MG63 (cell line): ENCODE data around the gene SOX30. TPM values are rescaled to one million over a fixed set of nuclear protein-coding genes. Genes with fewer than 3 reads are reported as not detected.
A peak's percentile ranks its signal among the peaks of the same experiment; 100 is the strongest.

ENCODE experiments used
- DNase-seq: peaks from one replicate; pipeline ENCODE4 v3.0.0-alpha.2; 2020
- H3K27me3 ChIP-seq: fragments of 250-450 bp; sonication (Bioruptor Pico); 2 replicates; pipeline ENCODE4 v1.5.1; 2020; ENCODE audit warnings: mild to moderate bottlenecking, moderate library complexity
- H3K36me3 ChIP-seq: fragments of 250-450 bp; sonication (Bioruptor Pico); 2 replicates; pipeline ENCODE4 v1.5.1; 2020; ENCODE audit warnings: mild to moderate bottlenecking, moderate library complexity
- H3K4me3 ChIP-seq: fragments of 250-450 bp; sonication (Bioruptor Pico); 2 replicates; pipeline ENCODE4 v1.5.1; 2020; ENCODE audit warnings: mild to moderate bottlenecking, moderate library complexity
- H3K9me3 ChIP-seq: fragments of 250-450 bp; sonication (Bioruptor Pico); 2 replicates; pipeline ENCODE4 v1.5.1; 2020; ENCODE audit warnings: mild to moderate bottlenecking, moderate library complexity
- total RNA-seq: library from RNA; depleted of rRNA; stranded (reverse); fragments of >200 nt; shearing (Covaris generic); gene quantifications from 2 replicates; pipeline ENCODE4 v1.2.3, GENCODE V29; 2014; ENCODE audit warnings: low replicate concordance

SOX30 gene
- total RNA-seq, 1 experiment from 2014 or later: not detected

DNA sequence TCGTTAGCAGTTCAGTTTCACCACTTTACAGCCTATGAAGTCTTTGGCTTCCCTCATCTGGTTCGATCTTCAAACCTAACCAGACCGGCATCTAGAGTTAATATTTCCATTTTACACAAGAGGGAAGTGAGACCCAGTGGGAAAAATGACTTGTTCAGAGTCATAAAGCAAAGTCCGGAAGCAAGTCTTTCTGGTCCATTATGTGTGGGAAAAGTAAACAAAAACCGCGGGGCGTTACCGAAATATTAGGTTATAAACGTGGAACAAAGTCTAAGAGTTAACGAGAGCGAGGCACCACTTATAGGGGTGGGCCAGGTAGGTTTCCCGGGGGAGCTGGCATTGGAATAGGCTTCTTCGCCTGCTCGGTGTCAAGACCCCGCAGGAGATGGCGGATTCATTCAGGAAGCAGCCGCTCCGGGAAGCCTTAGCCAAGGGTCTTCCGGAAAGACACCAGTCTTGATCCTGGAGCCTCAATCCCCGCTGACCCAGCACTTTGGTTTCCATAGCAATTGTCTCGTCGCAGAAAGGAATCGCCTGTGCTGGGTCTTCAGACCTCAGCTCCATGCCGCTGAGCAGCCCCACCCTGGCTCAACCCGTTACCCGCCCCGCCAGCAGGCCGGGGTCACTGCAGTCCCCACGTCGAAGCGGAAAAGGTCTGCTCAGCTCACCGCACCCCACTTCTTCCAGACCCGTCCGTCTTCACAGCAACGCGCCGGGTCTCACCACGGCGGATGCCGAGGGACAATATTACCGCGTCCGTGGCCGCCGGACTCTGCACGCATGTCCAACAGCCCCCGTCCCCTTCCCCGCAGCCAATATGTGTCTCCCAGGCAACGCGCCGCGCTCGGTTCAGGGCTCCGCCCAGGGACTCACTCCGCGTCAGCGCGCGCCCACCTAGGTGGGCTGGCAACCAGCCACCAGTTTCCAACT, 18.7 kb upstream of the SOX30 start, which contains the start of gene C5orf52:
Gene C5orf52 (plus strand): TSS at position 872 of the 930 bp plus-strand sequence. CDS start 82 bp downstream, outside the sequence.
- Histone ChIP-seq H3K9me3 (no peaks in the 10 kb centered on the region), H3K36me3 (no peaks in the 10 kb centered on the region), H3K27me3 (no peaks in the 10 kb centered on the region), H3K4me3 (peak within 1 kb of the TSS; percentile 49)
- peak; percentile 36 for DNase-seq

DNA sequence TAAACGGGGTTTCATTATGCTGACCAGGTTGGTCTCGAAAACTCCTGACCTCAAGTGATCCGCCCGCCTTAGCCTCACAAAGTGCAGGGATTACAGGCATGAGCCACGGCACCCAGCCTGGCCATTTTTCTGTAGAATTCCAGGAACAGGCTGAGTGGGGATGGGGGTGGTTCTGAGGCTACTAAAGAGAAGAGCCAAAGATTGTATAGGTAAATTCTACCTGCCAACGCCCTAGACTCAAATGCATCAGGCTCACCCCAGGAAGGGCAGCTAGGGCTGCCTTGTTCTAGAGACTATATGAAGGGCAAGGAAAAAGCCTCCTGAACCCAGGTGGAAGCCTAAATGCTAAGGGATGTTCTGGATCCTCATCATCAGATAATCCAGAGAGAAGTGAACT, 17.5 kb upstream of the SOX30 start:
- Histone ChIP-seq H3K4me3 (no peak overlapping the region), H3K9me3 (no peaks in the 10 kb centered on the region), H3K27me3 (no peaks in the 10 kb centered on the region), H3K36me3 (no peaks in the 10 kb centered on the region)
- DNase-seq: no peak

DNA sequence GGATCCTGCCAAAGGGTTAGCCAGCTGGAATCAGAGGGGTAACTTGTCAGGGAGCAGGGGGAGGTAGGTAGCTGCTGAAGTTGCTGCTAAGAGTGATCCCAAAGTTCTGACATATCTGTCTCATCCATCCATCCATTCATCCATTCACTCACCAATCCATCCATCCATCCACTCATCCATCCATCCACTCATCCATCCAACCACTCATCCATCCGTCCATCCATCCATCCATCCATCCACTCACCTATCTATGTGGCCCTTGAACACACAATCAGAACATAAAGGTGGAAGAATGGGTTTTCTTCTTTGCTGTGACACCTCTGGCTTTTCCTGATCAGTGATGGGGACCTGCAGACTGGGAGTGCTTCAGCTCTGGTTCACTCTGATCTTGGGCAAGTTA, 16.1 kb upstream of the SOX30 start:
- Histone ChIP-seq H3K27me3 (no peaks in the 10 kb centered on the region), H3K4me3 (no peak overlapping the region), H3K36me3 (no peaks in the 10 kb centered on the region), H3K9me3 (no peaks in the 10 kb centered on the region)
- no peak for DNase-seq

DNA sequence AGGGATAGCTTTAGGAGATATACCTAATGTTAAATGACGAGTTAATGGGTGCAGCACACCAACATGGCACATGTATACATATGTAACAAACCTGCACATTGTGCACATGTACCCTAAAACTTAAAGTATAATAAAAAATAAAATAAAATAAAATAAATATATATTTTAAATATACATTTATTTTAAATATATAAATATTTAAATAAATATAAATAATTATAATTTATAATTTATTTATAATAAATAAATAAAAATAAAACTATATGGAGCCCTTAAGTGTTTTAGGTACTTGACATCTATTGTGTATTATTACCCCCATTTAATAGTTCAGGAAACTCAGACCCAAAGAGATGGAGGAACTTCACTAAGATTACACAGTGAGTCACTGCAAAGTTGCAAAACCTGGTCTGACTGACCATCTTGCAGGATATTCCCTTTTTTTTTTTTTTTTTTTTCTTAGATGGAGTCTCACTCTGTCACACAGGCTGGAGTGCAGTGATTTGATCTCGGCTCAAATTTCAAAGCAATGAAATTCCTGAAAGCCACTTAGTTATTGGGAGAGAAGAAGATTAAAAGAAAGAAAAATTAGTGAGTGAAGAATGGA, 13.3 kb upstream of the SOX30 start:
- Histone ChIP-seq H3K9me3 (no peaks in the 10 kb centered on the region), H3K36me3 (no peaks in the 10 kb centered on the region), H3K4me3 (no peak overlapping the region), H3K27me3 (no peaks in the 10 kb centered on the region)
- peak; percentile 14 for DNase-seq

DNA sequence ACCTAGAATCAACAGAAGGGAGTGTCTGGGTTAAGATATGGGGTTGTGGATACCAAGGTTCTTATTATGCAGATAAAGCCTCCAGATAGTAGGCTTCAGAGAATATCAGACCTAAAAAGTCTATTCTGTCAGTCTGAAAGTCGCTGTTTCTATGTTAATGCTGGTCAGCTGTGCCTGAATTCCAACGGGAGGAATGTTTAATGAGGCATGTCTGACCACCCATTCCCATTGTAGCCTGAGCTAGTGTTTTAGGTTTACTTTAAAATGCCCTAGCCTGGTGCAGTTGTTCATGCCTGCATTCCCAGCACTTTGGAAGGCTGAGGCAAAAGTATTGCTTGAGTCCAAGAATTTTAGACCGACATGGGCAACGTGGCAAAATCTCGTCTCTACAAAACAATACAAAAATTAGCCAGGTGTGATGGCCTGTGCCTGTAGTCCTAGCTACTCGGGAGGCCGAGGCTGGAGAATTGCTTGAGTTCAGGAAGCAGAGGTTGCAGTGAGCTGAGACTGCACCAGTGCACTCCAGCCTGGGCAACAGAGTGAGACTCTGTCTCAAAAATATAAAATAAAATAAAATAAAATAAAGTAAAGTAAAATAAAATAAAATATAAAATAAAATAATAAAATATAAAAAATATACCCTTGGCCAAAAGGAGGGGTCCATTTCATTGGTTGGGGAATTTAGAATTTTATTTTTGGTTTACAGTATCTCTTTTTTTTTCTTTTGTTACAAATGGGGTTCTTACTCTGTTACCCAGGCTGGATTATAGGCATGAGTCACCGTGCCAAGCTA, 7.8 kb upstream of the SOX30 start:
- Histone ChIP-seq H3K36me3 (no peaks in the 10 kb centered on the region), H3K4me3 (no peak overlapping the region), H3K27me3 (no peaks in the 10 kb centered on the region), H3K9me3 (peaks cover 11% of the 10 kb centered on the region; the same call in 1 of the 2 replicates)
- no peak for DNase-seq

DNA sequence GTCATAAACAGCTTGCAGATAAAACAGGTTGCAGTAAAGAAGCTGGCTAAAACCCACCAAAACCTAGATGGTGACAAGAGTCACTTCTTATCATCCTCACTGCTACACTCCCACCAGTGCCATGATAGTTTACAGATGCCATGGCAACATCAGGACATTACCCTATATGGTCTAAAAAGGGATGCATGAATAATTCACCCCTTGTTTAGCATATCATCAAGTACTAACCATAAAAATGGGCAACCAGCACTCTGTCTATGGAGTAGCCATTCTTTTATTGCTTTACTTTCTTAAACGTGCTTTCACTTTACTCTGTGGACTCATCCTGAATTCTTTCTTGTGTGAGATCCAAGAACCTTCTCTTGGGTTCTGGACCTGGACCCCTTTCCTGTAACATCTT, 6.7 kb upstream of the SOX30 start:
- H3K9me3 ChIP-seq: peaks cover 11% of the 10 kb centered on the region; the same call in 1 of the 2 replicates
- no peaks in the 10 kb centered on the region for H3K27me3 ChIP-seq
- no peaks in the 10 kb centered on the region for H3K36me3 ChIP-seq
- no peak overlapping the region for H3K4me3 ChIP-seq
- DNase-seq: no peak

DNA sequence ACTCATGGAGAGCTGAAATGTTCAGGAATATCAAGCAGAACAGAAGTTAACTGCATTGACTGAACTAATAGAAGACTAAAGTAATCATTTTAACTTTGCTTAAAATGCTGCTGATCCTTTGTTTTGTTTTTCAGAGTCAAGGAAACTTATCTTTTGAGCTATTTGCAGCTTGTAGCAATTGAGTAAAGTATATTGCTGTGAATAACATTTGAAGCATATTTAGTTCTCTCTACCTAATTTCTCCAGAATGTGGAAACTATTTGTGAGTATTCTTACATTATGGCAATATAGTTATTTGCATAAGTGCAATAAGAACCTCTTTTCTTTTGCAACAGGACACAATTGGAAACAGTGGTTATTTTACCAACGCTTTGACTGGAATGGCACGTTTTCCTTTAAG, 5.3 kb upstream of the SOX30 start:
- Histone ChIP-seq H3K4me3 (no peak overlapping the region), H3K9me3 (peaks cover 11% of the 10 kb centered on the region; the same call in 1 of the 2 replicates), H3K27me3 (no peaks in the 10 kb centered on the region), H3K36me3 (no peaks in the 10 kb centered on the region)
- no peak for DNase-seq

DNA sequence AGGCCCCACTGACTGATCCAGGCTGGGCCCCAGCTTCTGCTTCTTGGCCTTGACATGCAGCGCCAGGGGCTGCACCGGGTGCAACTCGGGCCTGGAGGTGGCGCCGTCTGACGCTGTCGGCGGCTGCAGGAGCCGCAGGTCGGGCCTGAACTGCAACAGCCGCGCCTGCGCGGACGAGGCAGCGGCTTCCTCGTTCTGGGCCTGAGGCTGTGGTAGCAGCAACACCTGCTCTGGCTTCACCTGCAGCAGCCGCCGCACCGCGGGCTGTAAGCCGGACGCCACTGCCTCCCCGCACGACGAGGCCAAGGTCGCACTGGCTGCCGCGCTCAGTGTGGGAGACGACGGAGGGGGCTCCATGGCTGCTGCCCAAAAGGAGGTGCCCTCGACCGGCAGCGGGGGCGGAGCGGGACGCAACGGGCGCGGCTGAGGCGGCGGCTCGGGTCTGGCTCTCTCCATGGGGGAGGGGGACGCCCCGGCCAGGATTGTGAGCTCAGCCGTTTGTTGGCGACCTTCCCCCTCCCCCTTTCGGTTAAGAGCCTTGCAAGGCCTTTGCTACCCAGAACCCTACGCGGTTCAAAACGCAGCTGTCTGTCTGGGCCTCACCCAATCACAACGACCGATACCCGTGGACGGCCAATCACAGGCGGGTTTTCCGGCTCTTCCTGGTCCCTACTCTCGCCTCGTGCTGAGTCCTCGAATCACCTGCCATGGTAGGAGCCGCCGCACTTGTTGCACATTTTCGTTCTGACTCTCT, 438 bp downstream of the SOX30 start:
- Histone ChIP-seq H3K4me3 (no peak overlapping the region), H3K9me3 (no peaks in the 10 kb centered on the region), H3K27me3 (no peaks in the 10 kb centered on the region), H3K36me3 (no peaks in the 10 kb centered on the region)
- DNase-seq: no peak

DNA sequence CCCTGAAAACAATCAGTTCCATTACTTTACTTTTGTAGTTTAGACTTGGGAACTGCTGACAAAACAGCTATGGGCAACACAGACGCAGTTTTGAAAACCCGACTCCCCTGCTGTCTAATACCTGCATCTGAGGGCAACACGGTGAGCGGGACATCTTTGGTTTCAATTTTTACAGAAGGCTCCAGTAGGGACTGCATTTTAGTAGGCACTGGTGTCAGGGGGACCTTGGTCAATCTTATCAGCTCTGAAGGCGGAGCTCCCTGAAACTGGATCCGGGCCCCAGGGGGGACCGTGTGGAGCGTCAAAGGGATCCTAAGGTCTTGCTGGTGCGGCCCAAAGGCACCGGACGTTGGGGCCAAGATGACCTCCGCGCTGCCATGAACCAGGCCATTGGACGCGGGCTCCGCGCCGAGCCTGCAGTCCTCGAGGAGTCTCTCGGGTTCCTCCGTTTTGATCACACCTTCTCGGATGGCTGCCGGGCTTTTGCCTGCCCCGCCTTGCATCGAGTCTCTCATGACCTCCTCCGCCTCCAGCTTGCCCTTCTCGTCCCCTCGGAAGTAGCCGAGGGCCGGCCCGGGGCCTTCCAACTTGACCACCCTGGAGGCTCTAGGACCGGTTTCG, 1.1 kb downstream of the SOX30 start:
- H3K9me3 ChIP-seq: no peaks in the 10 kb centered on the region
- DNase-seq: no peak

DNA sequence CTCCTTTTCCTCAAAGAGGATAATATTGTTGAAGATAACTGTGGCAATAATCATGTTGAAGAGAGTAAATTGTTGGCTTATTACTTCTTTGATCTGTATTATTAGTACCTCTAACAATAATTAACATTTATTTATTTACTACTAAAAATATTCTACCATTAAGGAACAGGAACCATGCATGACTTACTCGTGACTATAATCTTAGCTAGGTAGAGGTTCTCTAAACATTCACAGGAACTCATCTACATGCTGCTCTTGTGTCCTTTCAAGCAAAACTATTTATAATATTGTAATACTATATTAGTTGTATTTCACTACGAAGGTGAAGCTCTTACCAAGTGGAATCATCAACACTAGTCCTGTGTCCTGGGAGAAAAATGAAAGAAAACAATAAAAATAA, 3.1 kb downstream of the SOX30 start:
- Histone ChIP-seq H3K4me3 (no peak overlapping the region), H3K36me3 (no peaks in the 10 kb centered on the region), H3K9me3 (no peaks in the 10 kb centered on the region), H3K27me3 (no peaks in the 10 kb centered on the region)
- DNase-seq: no peak

More for the DNA sequence above, 1.1 kb downstream of the SOX30 start:
- Histone ChIP-seq H3K36me3 (no peaks in the 10 kb centered on the region), H3K27me3 (no peaks in the 10 kb centered on the region), H3K4me3 (no peak overlapping the region)

DNA sequence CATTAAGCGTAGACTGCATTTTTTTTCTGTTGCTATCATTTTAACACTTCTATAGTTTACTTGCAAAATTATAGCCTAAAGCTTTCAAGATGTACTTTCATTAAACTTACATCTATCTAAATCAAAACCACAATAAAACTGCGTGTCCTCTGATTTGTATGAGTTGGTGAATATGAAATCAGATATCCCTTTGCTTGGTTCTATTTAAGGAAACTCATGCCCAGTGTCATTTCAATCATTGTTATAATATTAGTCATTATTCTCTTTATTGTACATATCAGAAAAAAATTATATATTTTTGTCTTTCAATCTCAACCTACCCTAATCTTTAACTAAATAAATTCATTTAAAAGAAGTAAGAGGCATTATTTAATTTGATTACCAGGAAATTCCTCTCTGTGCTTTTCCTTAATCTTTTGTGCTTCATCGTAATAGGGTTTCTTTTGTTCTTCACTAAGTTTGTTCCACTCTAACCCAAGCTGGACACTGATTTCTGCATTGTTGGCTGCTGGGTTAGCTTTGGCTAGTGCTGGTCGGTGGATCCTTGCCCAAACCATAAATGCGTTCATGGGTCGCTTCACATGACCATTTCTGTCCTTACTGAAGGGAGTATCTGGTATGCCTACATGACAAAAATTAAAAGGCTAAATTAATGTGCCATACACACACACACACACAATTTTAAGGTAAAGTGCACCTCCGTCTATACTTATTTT, 3.8 kb downstream of the SOX30 start:
- no peaks in the 10 kb centered on the region for H3K27me3 ChIP-seq
- no peaks in the 10 kb centered on the region for H3K9me3 ChIP-seq
- no peaks in the 10 kb centered on the region for H3K36me3 ChIP-seq
- peak; percentile 55 for DNase-seq
- no peak overlapping the region for H3K4me3 ChIP-seq

DNA sequence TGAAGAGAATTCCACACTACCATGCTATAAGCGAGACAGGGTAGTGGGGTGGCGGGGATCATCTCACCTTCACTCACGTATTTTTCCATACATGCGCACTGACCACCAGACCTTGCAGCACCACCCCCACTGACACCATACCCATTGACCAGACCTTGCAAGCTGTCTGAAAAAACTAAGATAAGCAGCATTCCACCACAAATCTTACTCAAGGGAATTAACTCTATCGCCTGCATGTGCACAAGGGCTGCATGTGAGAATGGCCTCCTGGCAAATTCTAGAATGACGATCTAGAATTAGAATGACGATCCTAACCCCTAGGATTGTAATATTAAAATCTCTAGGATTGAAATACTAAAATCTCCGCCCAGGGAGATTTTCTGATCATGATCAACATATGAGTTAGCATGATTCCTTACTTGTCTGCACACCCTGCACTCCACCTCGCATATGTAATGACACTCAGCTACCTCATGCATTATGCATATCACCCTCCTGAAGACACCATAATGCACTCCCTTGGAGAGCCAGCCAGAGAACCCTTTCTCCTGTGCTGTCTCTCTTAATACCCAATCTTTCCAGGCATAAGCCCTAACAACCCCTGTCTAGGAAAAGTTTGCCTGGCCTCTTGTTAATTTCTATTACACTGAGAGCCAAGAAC, 11.7 kb downstream of the SOX30 start:
- no peaks in the 10 kb centered on the region for H3K27me3 ChIP-seq
- H3K36me3 ChIP-seq: no peaks in the 10 kb centered on the region
- no peak for DNase-seq
- H3K9me3 ChIP-seq: no peaks in the 10 kb centered on the region
- no peak overlapping the region for H3K4me3 ChIP-seq

DNA sequence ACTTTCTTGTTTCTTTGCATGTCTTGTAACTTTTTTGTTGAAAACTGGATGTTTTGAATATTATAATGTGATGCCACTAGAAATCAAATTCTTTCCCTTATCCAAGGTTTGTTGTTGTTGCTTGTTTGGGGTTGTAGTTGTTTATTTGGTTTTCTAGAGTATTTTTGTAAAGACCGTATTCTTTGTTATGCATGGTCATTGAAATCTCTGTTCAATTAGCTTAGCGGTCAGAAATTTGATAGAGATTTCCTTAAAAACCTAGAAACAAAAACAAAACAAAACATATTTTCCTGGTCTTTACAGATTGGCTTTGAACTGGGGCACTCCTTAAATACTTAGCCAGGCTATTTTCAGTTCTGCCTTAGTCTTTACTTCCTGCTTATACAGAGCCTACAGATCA, 21.9 kb downstream of the SOX30 start:
- Histone ChIP-seq H3K36me3 (no peaks in the 10 kb centered on the region), H3K27me3 (no peaks in the 10 kb centered on the region), H3K9me3 (peaks cover 6% of the 10 kb centered on the region), H3K4me3 (no peak overlapping the region)
- no peak for DNase-seq

DNA sequence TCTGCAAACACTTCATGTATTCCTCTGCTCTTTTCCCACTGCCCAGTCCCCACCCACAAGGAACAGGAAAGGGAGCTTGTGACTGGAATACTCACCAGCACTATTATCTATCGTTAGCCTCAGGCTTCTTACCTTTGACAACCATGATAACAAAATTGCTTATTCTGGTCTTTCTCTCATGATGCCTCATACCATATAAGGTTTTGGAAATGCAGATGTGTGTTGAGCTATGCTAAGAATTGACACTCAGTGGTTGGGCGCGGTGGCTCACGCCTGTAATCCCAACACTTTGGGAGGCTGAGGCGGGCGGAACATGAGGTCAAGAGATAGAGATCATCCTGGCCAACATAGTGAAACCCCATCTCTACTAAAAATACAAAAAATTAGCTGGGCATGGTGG, 25.4 kb downstream of the SOX30 start:
- H3K4me3 ChIP-seq: no peak overlapping the region
- H3K36me3 ChIP-seq: no peaks in the 10 kb centered on the region
- no peak for DNase-seq
- no peaks in the 10 kb centered on the region for H3K27me3 ChIP-seq
- peaks cover 8% of the 10 kb centered on the region for H3K9me3 ChIP-seq

DNA sequence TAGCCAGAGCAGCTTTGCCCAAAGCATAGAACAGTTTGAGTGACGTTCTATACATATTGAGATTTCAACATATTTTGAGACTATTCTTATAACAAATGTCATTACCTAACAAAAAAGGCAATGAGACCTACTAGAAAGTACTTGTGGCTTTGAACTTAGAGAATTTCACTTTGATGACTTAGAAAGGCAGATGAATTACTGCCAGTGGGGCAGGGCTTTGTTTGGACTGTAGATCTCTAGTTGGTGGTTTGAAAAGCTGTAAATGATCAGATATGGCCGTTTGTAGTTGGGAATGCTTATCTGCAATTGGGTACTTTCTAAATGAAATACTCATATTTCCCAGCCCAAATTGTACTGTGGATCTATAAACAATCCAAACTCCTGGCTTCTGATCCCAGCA, 28.1 kb downstream of the SOX30 start:
- Histone ChIP-seq H3K9me3 (peaks cover 3% of the 10 kb centered on the region; the same call in 1 of the 2 replicates), H3K4me3 (no peak overlapping the region), H3K36me3 (no peaks in the 10 kb centered on the region), H3K27me3 (no peaks in the 10 kb centered on the region)
- DNase-seq: no peak
